Uterus (tissue), 4 donors: ENCODE results near the gene PMEPA1. TPM values are rescaled to one million over a fixed set of nuclear protein-coding genes. Genes with fewer than 3 reads are reported as not detected.

Experiments used
- DNase-seq, 2 donors: peaks; one replicate each; pipeline ENCODE4 v3.0.0-alpha.2; 2019 to 2020
- H3K27ac ChIP-seq, 2 donors: fragments of 200-600 bp; sonication (generic); 1 replicate in 1 of 2; 2 replicates in 1 of 2; pipeline ENCODE4 v1.5.1; 2016 to 2018
- H3K27me3 ChIP-seq, 2 donors: fragments of 200-600 bp; sonication (generic); one replicate each; pipeline ENCODE4 v1.5.1; 2018 to 2019; ENCODE audit warnings: control low read depth in 1 of 2
- H3K36me3 ChIP-seq, 2 donors: fragments of 200-600 bp; sonication (generic); one replicate each; pipeline ENCODE4 v1.5.1; 2019; ENCODE audit warnings: control low read depth in 1 of 2
- H3K4me1 ChIP-seq, 2 donors: fragments of 200-600 bp; sonication (generic); one replicate each; pipeline ENCODE4 v1.5.1; 2018 to 2019; ENCODE audit warnings: control low read depth in 1 of 2
- H3K4me3 ChIP-seq, 2 donors: fragments of 200-600 bp; sonication (generic); 1 replicate in 1 of 2; 2 replicates in 1 of 2; pipeline ENCODE4 v1.5.1; 2018 to 2019; ENCODE audit warnings: mild to moderate bottlenecking in 1 of 2
- H3K9me3 ChIP-seq, 2 donors: fragments of 200-600 bp; sonication (generic); one replicate each; pipeline ENCODE4 v1.5.1; 2019; ENCODE audit warnings: control low read depth in 1 of 2
- CTCF ChIP-seq, 4 experiments: fragments of 200-600 bp in 2 of 4; fragments of 450-650 bp in 2 of 4; sonication (generic) in 2 of 4; IDR thresholded peaks; one replicate each; pipeline ENCODE4 v1.5.1; 2016 to 2019; ENCODE audit warnings: antibody characterized with exemption in 4 of 4, mild to moderate bottlenecking in 2 of 4, moderate library complexity in 1 of 4
- POLR2A ChIP-seq, 2 donors: fragments of 450-650 bp; IDR thresholded peaks; one replicate each; pipeline ENCODE4 v1.6.1; 2016; ENCODE audit warnings: antibody characterized with exemption in 2 of 2, mild to moderate bottlenecking in 1 of 2, moderate library complexity in 1 of 2
- intact Hi-C: fragments of 100-400 bp; cut with DNase I; formaldehyde crosslinking; loops from one replicate; pipeline ENCODE4 v1.15.1; 2023; ENCODE audit warnings: low total_unique reads
- total RNA-seq, 4 donors: library from RNA; depleted of rRNA in 3 of 4; stranded (reverse); fragments of >200 nt in 3 of 4; gene quantifications; one replicate each; pipeline versions ENCODE4 v1.1.0 to v1.2.4, GENCODE V29; 2014 to 2023
- donor health status: DM: yes; HTN: yes; CAD: no.

The PMEPA1 gene
- total RNA-seq, 4 donors from 2014 or later = 5.6 to 51.9 (median 33.5) TPM

- Histone ChIP-seq H3K27ac (no peak overlapping the region), H3K4me3 (no peak overlapping the region), H3K9me3 (no peaks in the 10 kb centered on the region), H3K36me3 (no peaks in the 10 kb centered on the region), H3K4me1 (peaks cover 0 to 17% of the 10 kb centered on the region in 2 donors), H3K27me3 (no peaks in the 10 kb centered on the region)
- intact Hi-C loops = no loop called here
- DNase-seq = no peak
- no peak for TF ChIP-seq POLR2A (IDR thresholded peaks at IDR 0.05)
- TF ChIP-seq CTCF (IDR thresholded peaks at IDR 0.05) = no peak
Measured at GRCh38 chr20:57691699-57692098, 18.1 kb downstream of the PMEPA1 start.

GRCh38 chr20:57690525-57690924 lies 19.3 kb downstream of the PMEPA1 start:
- Histone ChIP-seq H3K27ac (no peak overlapping the region), H3K36me3 (no peaks in the 10 kb centered on the region), H3K27me3 (no peaks in the 10 kb centered on the region), H3K9me3 (no peaks in the 10 kb centered on the region), H3K4me1 (peaks cover 0 to 25% of the 10 kb centered on the region in 2 donors), H3K4me3 (no peak overlapping the region)
- no peak for DNase-seq
- intact Hi-C loops = no loop called here
- TF ChIP-seq POLR2A (IDR thresholded peaks at IDR 0.05) = no peak
- TF ChIP-seq CTCF (IDR thresholded peaks at IDR 0.05) = no peak

DNA sequence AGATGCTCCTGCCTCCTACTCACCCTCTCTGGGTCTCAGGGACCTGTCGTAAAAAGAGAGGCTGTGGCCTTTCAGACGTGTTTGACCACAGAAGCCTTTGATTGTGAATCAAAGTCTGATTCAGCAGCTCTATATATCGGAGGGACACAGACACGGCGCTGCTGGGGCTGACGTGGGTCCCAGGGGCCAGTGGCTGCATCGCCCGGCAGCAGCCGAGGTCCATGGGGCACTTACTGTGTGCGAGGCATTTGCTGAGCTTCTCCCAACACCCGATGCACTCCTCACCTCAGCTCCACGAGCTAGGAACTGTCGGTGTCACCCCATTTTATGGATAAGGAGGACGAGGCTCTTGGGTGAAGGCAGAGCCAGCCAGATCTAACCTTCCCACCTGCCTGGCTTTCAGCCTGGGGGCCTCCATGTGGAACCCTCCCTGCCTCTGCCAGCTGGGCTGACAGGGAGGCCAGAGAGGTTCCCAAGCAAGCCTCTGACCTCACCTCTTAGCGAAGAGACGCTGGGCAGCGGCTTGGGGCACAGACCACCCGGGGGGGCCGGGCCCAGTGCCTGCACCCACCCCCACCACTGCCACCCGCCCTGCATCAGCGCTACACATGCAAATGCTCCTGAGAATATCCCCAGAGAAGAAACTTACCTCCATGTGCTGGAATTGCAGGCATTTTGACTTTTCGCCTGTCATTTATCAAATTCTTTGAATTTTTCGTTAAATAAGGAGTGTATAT lies 19.9 kb downstream of the PMEPA1 start:
- peak overlapping the region; percentile 32 to 59 for H3K27ac ChIP-seq
- no peaks in the 10 kb centered on the region for H3K27me3 ChIP-seq
- TF ChIP-seq CTCF (IDR thresholded peaks at IDR 0.05) (no peak), POLR2A (IDR thresholded peaks at IDR 0.05) (no peak)
- no peak for DNase-seq
- H3K4me1 ChIP-seq = peaks cover 0 to 26% of the 10 kb centered on the region in 2 donors
- no peaks in the 10 kb centered on the region for H3K9me3 ChIP-seq
- no peaks in the 10 kb centered on the region for H3K36me3 ChIP-seq
- no peak overlapping the region for H3K4me3 ChIP-seq
- intact Hi-C loops = no loop called here

- TF ChIP-seq POLR2A (IDR thresholded peaks at IDR 0.05) = no peak
- no peak for TF ChIP-seq CTCF (IDR thresholded peaks at IDR 0.05)
- DNase-seq = peak in 1 of 2 donors; percentile 52
- intact Hi-C loops = no loop called here
- H3K36me3 ChIP-seq = no peaks in the 10 kb centered on the region
- no peaks in the 10 kb centered on the region for H3K27me3 ChIP-seq
- peaks cover 0 to 32% of the 10 kb centered on the region in 2 donors for H3K4me1 ChIP-seq
- H3K27ac ChIP-seq = peak overlapping the region; percentile 32 to 59
- no peak overlapping the region for H3K4me3 ChIP-seq
- H3K9me3 ChIP-seq = no peaks in the 10 kb centered on the region
Measured at GRCh38 chr20:57688864-57689263, 21.0 kb downstream of the PMEPA1 start.

- intact Hi-C loops = no loop called here
- Histone ChIP-seq H3K36me3 (no peaks in the 10 kb centered on the region), H3K27ac (peak overlapping the region; percentile 32 to 59), H3K4me3 (no peak overlapping the region), H3K27me3 (no peaks in the 10 kb centered on the region), H3K4me1 (peaks cover 0 to 32% of the 10 kb centered on the region in 2 donors), H3K9me3 (no peaks in the 10 kb centered on the region)
- TF ChIP-seq POLR2A (IDR thresholded peaks at IDR 0.05) = no peak
- TF ChIP-seq CTCF (IDR thresholded peaks at IDR 0.05) = no peak
- DNase-seq = no peak
Measured at GRCh38 chr20:57688295-57688694, 21.5 kb downstream of the PMEPA1 start.
